Skeletal muscle satellite cell (primary cell): ENCODE results near the gene CTDNEP1.

Experiments used
- H3K27me3 ChIP-seq: 2 replicates; pipeline ENCODE4 v1.7.0; 2013; ENCODE audit warnings: low read length; ENCODE audit not compliant: control insufficient read depth, insufficient read depth
- H3K36me3 ChIP-seq: 2 replicates; pipeline ENCODE4 v1.7.0; 2013; ENCODE audit warnings: mild to moderate bottlenecking, control low read depth, low read length; ENCODE audit not compliant: insufficient read depth
- H3K4me1 ChIP-seq: 2 replicates; pipeline ENCODE4 v1.7.0; 2013; ENCODE audit warnings: low read length; ENCODE audit not compliant: control insufficient read depth, insufficient read depth
- H3K4me2 ChIP-seq: 2 replicates; pipeline ENCODE4 v1.7.0; 2013; ENCODE audit warnings: mild to moderate bottlenecking, low read length
- H3K4me3 ChIP-seq: 2 replicates; pipeline ENCODE4 v1.7.0; 2013; ENCODE audit warnings: low read length
- H3K9ac ChIP-seq: 2 replicates; pipeline ENCODE4 v1.7.0; 2013; ENCODE audit warnings: mild to moderate bottlenecking, low read depth, low read length, moderate library complexity
- H3K9me3 ChIP-seq: replicated peaks from 2 replicates; pipeline ENCODE4 v1.7.0; 2013; ENCODE audit warnings: mild to moderate bottlenecking, control low read depth, low read length

CTDNEP1 gene

GRCh38 chr17:7289256-7290032 lies 37.9 kb upstream of the CTDNEP1 start:
- Histone ChIP-seq H3K9me3 (no peaks in the 10 kb centered on the region), H3K9ac (no peak overlapping the region), H3K4me2 (no peak overlapping the region), H3K4me1 (no peaks in the 10 kb centered on the region), H3K4me3 (no peak overlapping the region), H3K36me3 (no peaks in the 10 kb centered on the region), H3K27me3 (peaks cover 75% of the 10 kb centered on the region)

DNA sequence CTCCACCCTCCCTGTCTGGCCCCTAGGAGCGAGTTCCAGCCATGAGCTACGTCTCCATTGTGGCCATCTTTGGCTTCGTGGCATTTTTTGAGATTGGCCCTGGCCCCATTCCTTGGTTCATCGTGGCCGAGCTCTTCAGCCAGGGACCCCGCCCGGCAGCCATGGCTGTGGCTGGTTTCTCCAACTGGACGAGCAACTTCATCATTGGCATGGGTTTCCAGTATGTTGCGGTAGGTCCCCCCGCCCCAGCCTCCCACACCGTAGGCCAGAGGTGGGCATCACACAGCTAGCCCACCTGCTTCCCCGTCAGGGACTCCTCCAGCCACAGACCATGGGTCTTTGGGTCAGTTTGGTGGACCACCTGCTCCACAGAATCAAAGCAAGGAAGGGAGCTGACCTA lies 34.1 kb upstream of the CTDNEP1 start:
- H3K36me3 ChIP-seq, result no peaks in the 10 kb centered on the region
- no peak overlapping the region for H3K9ac ChIP-seq
- no peaks in the 10 kb centered on the region for H3K9me3 ChIP-seq
- H3K4me2 ChIP-seq, result no peak overlapping the region
- no peak overlapping the region for H3K4me3 ChIP-seq
- peaks cover 16% of the 10 kb centered on the region for H3K4me1 ChIP-seq
- peaks cover 70% of the 10 kb centered on the region for H3K27me3 ChIP-seq

DNA sequence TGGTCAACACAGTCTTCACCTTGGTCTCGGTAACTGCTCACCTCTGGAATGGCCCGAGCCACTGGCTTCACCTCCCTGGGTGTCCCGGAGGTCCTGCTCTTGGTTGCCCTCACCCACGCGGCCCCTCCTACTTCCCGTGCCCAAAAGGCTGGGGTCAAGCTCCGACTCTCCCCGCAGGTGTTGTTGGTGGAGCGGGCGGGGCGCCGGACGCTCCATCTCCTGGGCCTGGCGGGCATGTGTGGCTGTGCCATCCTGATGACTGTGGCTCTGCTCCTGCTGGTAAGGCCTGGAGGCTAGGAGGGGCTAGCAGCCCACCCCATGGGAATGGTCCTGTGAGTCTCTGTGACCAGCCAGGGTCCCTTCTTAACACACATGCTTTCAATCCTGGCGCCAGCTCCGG lies 33.4 kb upstream of the CTDNEP1 start:
- H3K4me2 ChIP-seq, result no peak overlapping the region
- no peaks in the 10 kb centered on the region for H3K36me3 ChIP-seq
- peaks cover 17% of the 10 kb centered on the region for H3K4me1 ChIP-seq
- H3K4me3 ChIP-seq, result no peak overlapping the region
- H3K9me3 ChIP-seq, result no peaks in the 10 kb centered on the region
- peaks cover 66% of the 10 kb centered on the region for H3K27me3 ChIP-seq
- no peak overlapping the region for H3K9ac ChIP-seq

GRCh38 chr17:7283471-7284216 lies 32.1 kb upstream of the CTDNEP1 start:
- Histone ChIP-seq H3K9ac (no peak overlapping the region), H3K36me3 (no peaks in the 10 kb centered on the region), H3K4me2 (no peak overlapping the region), H3K4me3 (no peak overlapping the region), H3K27me3 (peaks cover 58% of the 10 kb centered on the region), H3K9me3 (no peaks in the 10 kb centered on the region), H3K4me1 (peaks cover 17% of the 10 kb centered on the region)

DNA sequence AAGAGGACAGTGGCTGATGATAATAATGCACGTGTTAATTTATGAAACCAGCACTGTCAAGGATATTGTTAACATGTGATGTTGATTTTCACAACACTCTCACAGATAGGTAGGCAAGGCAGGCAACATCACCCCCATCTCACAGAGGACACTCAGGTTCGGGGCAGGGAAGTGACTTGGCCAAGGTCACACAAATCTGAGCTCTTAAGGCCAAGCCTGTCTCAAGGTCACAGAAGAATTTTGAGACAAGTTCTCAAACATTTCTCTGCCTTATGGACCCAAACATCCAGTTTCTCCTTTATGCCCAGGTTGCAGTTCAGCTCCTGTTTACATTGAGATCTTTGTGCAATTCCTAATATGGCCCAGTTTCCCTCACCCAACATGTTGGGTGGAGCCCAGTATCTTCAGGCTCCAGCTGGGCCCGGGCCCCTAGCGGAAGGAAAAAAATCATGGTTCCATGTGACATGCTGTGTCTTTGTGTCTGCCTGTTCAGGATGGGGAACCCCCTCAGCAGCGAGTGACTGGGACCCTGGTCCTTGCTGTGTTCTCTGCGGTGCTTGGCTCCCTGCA lies 31.3 kb upstream of the CTDNEP1 start:
- no peak overlapping the region for H3K4me2 ChIP-seq
- H3K27me3 ChIP-seq, result peaks cover 50% of the 10 kb centered on the region
- H3K9me3 ChIP-seq, result no peaks in the 10 kb centered on the region
- H3K4me1 ChIP-seq, result peaks cover 17% of the 10 kb centered on the region
- H3K4me3 ChIP-seq, result no peak overlapping the region
- no peak overlapping the region for H3K9ac ChIP-seq
- H3K36me3 ChIP-seq, result no peaks in the 10 kb centered on the region

DNA sequence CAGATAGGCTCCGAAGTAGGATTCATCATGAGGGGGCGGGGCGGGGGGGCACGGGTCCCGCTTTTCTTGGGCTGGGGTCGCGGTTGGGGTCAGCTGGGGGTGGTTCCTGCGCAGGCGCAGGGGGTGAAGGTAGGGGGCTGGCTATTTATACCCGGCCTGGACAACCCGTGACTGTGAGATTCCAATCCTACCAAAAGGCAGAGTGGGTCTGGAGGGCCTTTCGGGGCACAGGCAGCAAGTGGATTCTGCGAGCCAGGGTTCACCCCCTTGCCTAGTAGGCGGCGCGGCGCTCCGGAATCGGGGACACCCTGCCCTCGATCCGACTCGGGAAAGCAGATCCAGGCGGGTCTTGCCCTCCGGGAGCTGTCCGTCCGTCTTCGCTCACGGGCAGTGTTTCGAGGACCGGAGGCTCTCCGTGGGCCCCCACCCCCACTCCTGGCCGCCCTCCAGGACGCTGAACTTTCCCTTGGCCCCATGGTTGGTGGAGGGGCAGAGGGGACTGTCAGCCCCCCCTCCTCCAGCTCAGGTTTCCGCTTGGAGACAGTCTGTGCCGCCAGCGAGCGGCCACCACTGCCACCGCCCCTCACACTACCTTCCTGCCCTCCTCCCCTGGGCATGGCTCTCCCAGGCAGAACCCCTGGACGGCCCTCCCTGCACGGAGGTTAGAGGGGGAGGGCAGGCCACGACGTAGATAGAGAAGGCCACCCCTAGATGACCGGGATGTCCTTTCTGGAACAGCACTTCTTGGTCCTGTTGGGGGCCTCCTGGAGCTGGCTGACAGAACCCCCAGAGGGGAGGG lies 30.6 kb upstream of the CTDNEP1 start:
- H3K27me3 ChIP-seq, result peaks cover 43% of the 10 kb centered on the region
- peaks cover 17% of the 10 kb centered on the region for H3K4me1 ChIP-seq
- H3K36me3 ChIP-seq, result no peaks in the 10 kb centered on the region
- peak overlapping the region; percentile 60 for H3K4me3 ChIP-seq
- no peak overlapping the region for H3K9ac ChIP-seq
- no peaks in the 10 kb centered on the region for H3K9me3 ChIP-seq
- H3K4me2 ChIP-seq, result peak overlapping the region; percentile 90

GRCh38 chr17:7281074-7281952 lies 29.8 kb upstream of the CTDNEP1 start, which contains the start of gene SLC2A4:
SLC2A4 (plus strand) TSS chr17:7281718; CDS start chr17:7281935, 217 bp downstream.
- Histone ChIP-seq H3K4me1 (peaks cover 17% of the 10 kb centered on the region), H3K9ac (peak within 1 kb of the TSS; percentile 52), H3K27me3 (peaks cover 41% of the 10 kb centered on the region)

DNA sequence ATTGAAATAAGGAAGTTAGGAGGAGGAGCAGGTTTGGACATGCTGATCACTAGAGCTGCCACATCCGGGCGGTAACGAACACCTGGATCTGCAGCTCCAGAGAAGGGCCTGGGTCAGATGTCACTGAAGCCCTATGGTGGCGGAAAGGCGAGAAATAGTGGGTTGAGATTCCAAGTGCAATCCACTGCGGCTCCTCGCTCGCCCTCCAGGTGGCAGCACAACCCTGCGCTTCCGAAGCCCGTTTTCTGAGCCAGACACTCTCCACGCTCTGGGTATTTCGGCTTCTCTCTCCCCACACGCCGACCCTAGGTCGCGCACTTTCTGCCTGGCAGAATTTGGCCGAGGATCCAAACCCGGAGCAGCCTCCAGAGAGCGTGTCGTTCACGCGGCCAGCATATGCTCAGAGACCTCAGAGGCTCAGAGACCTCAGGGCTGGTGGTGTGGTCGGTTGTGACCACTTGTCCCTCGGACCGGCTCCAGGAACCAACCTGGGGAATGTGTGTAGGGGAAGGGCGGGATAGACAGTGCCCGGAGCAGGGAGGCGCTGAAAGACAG lies 29.1 kb upstream of the CTDNEP1 start:
- Histone ChIP-seq H3K9me3 (no peaks in the 10 kb centered on the region), H3K4me1 (peaks cover 17% of the 10 kb centered on the region), H3K4me2 (peak overlapping the region; percentile 90), H3K9ac (peak overlapping the region; percentile 52), H3K36me3 (no peaks in the 10 kb centered on the region), H3K27me3 (peaks cover 34% of the 10 kb centered on the region), H3K4me3 (peak overlapping the region; percentile 67)

More at GRCh38 chr17:7281074-7281952, 29.8 kb upstream of the CTDNEP1 start, which contains the start of gene SLC2A4:
- H3K4me2 ChIP-seq, result peak within 1 kb of the TSS; percentile 90
- no peaks in the 10 kb centered on the region for H3K9me3 ChIP-seq
- H3K4me3 ChIP-seq, result peak within 1 kb of the TSS; percentile 67
- no peaks in the 10 kb centered on the region for H3K36me3 ChIP-seq

GRCh38 chr17:7279448-7279847 lies 27.9 kb upstream of the CTDNEP1 start:
- no peak overlapping the region for H3K4me3 ChIP-seq
- no peak overlapping the region for H3K4me2 ChIP-seq
- peaks cover 27% of the 10 kb centered on the region for H3K27me3 ChIP-seq
- no peak overlapping the region for H3K9ac ChIP-seq
- H3K9me3 ChIP-seq, result no peaks in the 10 kb centered on the region
- peaks cover 17% of the 10 kb centered on the region for H3K4me1 ChIP-seq
- H3K36me3 ChIP-seq, result no peaks in the 10 kb centered on the region

GRCh38 chr17:7266784-7267183 lies 15.2 kb upstream of the CTDNEP1 start:
- Histone ChIP-seq H3K9me3 (no peaks in the 10 kb centered on the region), H3K4me3 (peak overlapping the region; percentile 13)

More at GRCh38 chr17:7266784-7267183, 15.2 kb upstream of the CTDNEP1 start:
- H3K9ac ChIP-seq, result no peak overlapping the region
- peak overlapping the region; percentile 10 for H3K4me2 ChIP-seq
- no peaks in the 10 kb centered on the region for H3K36me3 ChIP-seq
- no peaks in the 10 kb centered on the region for H3K27me3 ChIP-seq
- peaks cover 28% of the 10 kb centered on the region for H3K4me1 ChIP-seq
